Stimulated activated naive B cell treated with anti-CD40 and anti-IgM and Interleukin-4, amounts not matched to agents 10 μg/mL and 1 μg/mL and 100 μg/mL, for 72 hours (primary cell): ENCODE results near the gene SRP14.
"Not testable (repeated sequence)": the region's sequence is repeated elsewhere in the genome, so short reads cannot be mapped to it uniquely, and the experiment has no call there.

Experiments
- ATAC-seq, 2 donors: fragments of 150-1000 bp; cut with Tn5 transposase; replicated peaks; 2 replicates each; pipeline ENCODE4 v1.10.0; 2021; ENCODE audit warnings: moderate library complexity in 1 of 2
- DNase-seq: peaks from one replicate; pipeline ENCODE4 v3.0.0; 2021
- H3K27ac Mint-ChIP-seq: one replicate; pipeline ENCODE4 v1.8.0; 2022; ENCODE audit warnings: mild to moderate bottlenecking, mixed read lengths
- H3K27me3 Mint-ChIP-seq, 2 donors: one replicate each; pipeline ENCODE4 v1.8.0; 2022; ENCODE audit warnings: mixed read lengths in 2 of 2
- H3K36me3 Mint-ChIP-seq, 2 donors: one replicate each; pipeline ENCODE4 v1.8.0; 2022; ENCODE audit warnings: mixed read lengths in 2 of 2, mild to moderate bottlenecking in 1 of 2
- H3K4me1 Mint-ChIP-seq, 2 donors: one replicate each; pipeline ENCODE4 v1.8.0; 2022; ENCODE audit warnings: mixed read lengths in 2 of 2, mild to moderate bottlenecking in 1 of 2
- H3K4me3 Mint-ChIP-seq, 2 donors: one replicate each; pipeline ENCODE4 v1.8.0; 2022; ENCODE audit warnings: mild to moderate bottlenecking in 2 of 2, mixed read lengths in 2 of 2, moderate library complexity in 1 of 2
- H3K9me3 Mint-ChIP-seq, 2 donors: one replicate each; pipeline ENCODE4 v1.8.0; 2022; ENCODE audit warnings: mixed read lengths in 2 of 2, mild to moderate bottlenecking in 1 of 2

Gene SRP14, protein sequence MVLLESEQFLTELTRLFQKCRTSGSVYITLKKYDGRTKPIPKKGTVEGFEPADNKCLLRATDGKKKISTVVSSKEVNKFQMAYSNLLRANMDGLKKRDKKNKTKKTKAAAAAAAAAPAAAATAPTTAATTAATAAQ

DNA sequence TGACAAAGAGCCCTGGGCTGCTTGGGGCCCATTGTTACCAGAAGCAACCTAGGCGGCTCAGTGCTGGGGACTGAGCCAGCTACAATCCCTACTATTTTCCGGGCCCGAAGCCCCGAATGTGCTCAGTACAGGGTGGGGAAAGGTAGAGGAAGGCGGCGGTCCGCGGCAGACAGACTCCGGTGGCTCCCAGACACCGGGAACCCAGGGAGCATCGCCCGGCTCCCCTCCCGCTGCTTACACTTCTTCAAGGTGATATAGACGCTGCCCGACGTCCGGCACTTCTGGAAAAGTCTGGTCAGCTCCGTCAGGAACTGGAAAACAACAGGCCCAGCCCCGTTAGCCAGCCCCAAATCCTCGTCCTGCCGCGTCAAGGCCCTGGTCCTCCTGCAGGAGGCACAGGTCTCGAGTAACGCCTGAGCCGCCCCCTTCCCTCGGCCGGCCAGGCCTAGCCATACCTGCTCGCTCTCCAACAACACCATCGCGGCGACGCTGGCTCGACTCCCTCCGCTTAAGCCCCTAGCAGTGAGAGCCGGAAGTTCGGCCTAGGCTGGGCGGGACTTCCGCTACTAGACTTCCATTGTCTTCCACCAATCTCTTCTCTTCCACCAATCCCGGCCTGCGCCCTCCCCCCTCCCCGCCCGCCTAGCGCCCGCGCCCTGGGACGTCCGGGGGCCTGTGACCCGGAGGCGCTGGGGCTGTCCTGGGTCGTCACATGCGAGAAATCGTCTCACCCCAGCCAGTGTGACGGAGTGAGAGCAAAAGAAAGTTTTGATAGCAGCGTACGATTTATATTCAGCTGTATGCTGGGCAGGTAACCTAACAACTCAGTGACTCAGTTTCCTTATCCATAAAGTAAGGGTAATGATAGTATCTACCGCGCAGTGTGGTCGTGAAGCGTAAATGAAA, at the start of gene SRP14:
Gene SRP14, minus strand, starts transcription at position 544 of the 906 bp plus-strand sequence. Its CDS starts 65 bp downstream, at position 479.
- no peaks in the 10 kb centered on the region for H3K27me3 Mint-ChIP-seq
- peaks cover 22 to 47% of the 10 kb centered on the region in 2 donors for H3K4me1 Mint-ChIP-seq
- no peaks in the 10 kb centered on the region for H3K9me3 Mint-ChIP-seq
- DNase-seq (peak; percentile 91), ATAC-seq (peak; percentile 96)
- peak within 1 kb of the TSS; percentile 98 for H3K27ac Mint-ChIP-seq
- H3K4me3 Mint-ChIP-seq = peak within 1 kb of the TSS; percentile 95 to 100
- peaks cover 29 to 34% of the 10 kb centered on the region in 2 donors for H3K36me3 Mint-ChIP-seq

DNA sequence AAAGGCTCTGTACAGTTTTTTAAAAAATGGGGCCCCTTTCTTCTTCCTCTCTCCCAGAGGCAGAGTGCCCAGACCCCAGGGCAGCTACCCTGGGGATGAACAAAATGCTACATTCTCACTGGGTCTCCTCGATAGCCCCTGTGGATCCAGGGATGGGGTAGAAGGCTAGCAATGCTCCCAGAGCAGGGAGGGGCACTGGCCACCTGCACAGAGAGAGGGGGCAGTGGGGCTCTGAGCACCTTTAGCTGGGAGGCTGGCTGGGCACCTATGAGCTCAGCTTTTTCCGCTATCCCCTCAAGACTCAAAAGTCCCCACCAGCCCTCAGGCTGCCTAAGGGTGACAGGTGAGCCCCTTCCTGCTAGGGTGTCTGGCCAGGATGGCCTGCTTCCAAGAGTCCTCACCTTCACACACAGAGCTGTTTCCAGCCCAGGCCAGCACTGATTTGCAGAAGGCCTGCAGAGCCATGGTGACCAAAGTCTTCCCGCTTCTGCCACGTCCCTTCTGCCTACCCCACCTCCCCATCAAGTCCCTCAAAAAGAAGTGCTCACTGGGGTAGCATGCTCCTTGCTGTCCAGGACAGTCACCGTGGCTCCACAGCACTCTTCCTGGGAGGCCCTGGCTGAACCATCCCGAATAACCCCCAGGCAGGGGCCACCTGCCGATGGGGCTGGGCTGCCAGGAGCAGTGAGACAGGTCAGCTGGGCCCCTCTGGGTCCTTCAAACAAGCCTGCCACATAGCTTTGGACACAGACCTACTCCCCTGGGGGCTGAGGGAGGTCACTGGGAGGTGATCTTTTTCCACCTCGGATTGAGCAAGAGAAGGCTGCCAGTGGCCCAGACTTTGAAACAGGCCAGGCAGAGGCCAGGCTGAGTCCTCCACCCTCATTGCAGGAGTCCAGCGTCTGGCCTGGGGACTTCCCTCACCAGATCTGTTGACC, 49.3 kb upstream of the SRP14 start:
- ATAC-seq = peak in 1 of 2 donors; percentile 29
- peaks cover 36 to 44% of the 10 kb centered on the region in 2 donors for H3K36me3 Mint-ChIP-seq
- H3K27ac Mint-ChIP-seq = peak overlapping the region; percentile 84
- no peaks in the 10 kb centered on the region for H3K9me3 Mint-ChIP-seq
- peaks cover 37 to 81% of the 10 kb centered on the region in 2 donors for H3K4me1 Mint-ChIP-seq
- H3K27me3 Mint-ChIP-seq = no peaks in the 10 kb centered on the region
- no peak for DNase-seq
- no peak overlapping the region for H3K4me3 Mint-ChIP-seq

DNA sequence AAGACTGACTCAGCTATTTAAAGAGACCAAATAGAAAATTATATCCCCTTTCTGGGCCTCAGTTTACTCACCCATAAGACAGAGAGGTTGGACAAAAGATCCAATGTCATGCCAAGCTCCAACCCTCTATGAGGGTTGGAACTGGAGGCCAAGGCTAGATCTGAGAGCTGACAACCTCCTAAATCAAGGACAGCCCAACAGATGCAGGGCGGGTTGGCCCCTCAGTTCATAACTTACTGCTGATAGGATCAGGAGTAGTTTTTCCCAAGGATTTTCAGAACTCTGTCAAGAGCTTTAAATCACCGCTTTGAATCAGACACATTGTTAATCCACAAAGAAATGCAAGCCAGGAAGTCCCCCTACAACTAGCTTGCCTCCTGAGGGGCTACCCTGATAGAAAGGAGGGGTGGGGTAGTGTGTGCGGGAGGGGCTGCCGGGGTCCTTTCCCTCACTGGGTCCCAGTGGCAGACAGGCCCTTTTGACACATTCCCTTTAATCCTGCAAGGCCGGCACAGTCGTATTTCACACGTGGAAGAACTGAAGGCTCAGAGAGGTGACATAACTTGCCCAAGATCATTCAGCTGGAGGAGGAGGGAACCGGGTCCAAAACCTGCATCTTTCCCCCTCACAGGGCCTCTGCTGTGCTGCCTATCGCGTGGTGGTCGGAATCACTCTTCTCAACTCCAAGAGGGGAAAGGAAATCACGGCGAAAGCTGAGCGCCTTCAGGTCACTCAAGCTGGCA, 48.3 kb upstream of the SRP14 start:
- DNase-seq (no peak), ATAC-seq (no peak)
- no peaks in the 10 kb centered on the region for H3K9me3 Mint-ChIP-seq
- no peak overlapping the region for H3K4me3 Mint-ChIP-seq
- peaks cover 29 to 36% of the 10 kb centered on the region in 2 donors for H3K36me3 Mint-ChIP-seq
- peaks cover 39 to 81% of the 10 kb centered on the region in 2 donors for H3K4me1 Mint-ChIP-seq
- no peaks in the 10 kb centered on the region for H3K27me3 Mint-ChIP-seq
- peak overlapping the region; percentile 79 for H3K27ac Mint-ChIP-seq

DNA sequence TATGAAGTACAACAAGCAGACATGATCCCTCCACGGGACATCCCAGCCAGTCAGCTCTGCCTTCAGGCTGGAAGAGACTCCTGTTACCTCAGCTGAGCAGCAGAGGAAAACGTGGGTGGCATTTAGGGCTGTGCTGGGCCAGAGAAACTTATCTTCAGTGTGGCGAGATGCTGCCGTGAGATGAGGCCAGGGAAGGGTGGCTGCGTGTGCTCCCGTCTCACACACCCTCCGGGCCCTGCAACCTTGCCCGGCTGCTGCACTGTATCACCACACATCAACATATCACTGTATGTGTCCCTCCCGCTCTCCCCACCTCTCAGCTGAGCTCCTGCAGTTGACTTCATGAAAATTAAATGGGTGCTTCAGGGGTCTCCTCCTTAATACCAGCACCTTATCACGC, 46.3 kb upstream of the SRP14 start:
- ATAC-seq (no peak), DNase-seq (no peak)
- Mint-ChIP-seq H3K27me3 (no peaks in the 10 kb centered on the region), H3K4me1 (peaks cover 50 to 89% of the 10 kb centered on the region in 2 donors), H3K36me3 (peaks cover 16 to 20% of the 10 kb centered on the region in 2 donors), H3K4me3 (no peak overlapping the region), H3K9me3 (no peaks in the 10 kb centered on the region), H3K27ac (no peak overlapping the region)

DNA sequence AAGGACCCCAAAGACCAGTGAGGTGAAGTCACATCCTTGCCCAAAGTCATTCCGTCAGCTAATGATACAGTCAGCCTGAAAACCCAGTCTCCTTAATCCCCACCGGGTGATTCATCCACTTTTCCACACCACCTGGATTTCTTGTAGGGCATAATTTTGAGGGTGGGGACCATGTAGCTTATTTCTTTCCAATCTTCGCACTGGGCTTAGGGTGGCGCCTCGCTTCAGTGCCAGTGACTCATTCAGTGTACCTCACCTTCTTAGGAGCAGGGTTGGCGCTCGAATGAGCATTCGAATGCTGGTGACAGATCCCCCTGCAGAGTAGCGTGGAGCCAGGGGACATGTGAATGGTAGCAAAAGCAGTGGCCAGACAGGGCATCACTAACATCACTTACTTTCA, 45.7 kb upstream of the SRP14 start:
- DNase-seq (no peak), ATAC-seq (no peak)
- Mint-ChIP-seq H3K9me3 (no peaks in the 10 kb centered on the region), H3K4me3 (no peak overlapping the region), H3K27me3 (no peaks in the 10 kb centered on the region), H3K36me3 (peaks cover 11 to 13% of the 10 kb centered on the region in 2 donors), H3K4me1 (peaks cover 52 to 87% of the 10 kb centered on the region in 2 donors), H3K27ac (no peak overlapping the region)

DNA sequence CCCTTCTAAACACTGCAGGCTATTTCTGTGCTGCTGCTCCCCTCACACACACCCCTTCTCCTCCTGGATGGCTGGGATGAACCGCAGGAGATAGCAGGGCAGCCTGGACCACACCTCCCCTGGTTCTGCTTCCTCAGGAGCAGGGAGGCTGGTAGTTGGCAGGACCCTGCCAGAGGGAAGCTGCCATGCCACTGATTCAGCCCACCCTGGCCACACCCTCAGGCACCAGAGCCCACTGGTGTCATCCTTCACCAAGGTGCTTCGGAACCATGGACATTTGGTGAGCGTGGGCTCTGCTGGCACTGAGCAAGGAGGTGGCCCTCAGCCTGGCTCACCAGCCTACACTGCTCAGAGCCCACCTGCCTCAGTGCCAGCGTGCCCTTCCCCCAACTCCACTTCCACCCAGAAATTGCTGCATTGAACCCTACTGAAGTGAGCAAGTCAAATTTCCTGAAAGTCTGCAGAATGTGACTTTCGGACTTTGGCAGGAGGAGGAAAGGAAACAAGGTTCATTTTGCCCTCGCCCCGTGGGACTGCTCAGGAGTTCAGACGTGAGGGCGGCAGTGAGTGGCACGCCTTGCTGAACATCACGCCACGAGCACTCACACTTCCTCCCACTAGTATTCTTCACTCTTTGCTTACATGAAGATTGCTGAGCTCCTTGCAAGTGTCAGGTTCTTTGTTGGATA, 43.4 kb upstream of the SRP14 start:
- peaks cover 44 to 64% of the 10 kb centered on the region in 2 donors for H3K4me1 Mint-ChIP-seq
- peak overlapping the region; percentile 67 to 77 for H3K4me3 Mint-ChIP-seq
- DNase-seq = no peak
- ATAC-seq = peak; percentile 79 to 82
- H3K9me3 Mint-ChIP-seq = no peaks in the 10 kb centered on the region
- peak overlapping the region; percentile 90 for H3K27ac Mint-ChIP-seq
- H3K27me3 Mint-ChIP-seq = no peaks in the 10 kb centered on the region
- H3K36me3 Mint-ChIP-seq = no peaks in the 10 kb centered on the region

DNA sequence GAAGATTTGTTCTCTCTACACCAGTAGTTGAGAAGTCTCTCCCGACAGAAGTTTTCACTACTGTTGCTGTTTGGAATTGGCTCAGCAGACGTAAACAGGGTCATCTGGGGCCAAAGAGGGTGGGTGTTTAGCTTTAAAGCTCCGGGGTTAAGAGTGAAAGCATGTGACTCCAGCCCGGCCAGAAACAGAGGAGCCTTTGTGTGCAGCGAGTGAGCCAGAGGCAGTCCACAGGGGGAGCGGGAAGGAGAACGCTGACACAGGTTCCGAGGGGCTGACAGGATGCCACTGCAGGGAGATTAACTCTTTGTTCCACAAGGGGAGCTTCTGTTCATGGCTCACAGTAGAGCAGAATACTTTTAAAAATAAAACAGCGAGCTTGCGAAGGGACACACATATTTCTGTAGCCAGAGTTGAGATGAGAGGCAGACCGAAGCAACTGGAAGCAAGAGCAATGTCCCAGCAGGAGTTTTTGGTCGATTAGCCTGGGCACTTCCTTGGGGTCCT, 42.8 kb upstream of the SRP14 start:
- H3K27ac Mint-ChIP-seq = peak overlapping the region; percentile 77
- H3K4me3 Mint-ChIP-seq = peak overlapping the region; percentile 67 to 77
- no peaks in the 10 kb centered on the region for H3K36me3 Mint-ChIP-seq
- ATAC-seq = peak; percentile 30 to 42
- H3K9me3 Mint-ChIP-seq = no peaks in the 10 kb centered on the region
- DNase-seq = no peak
- H3K27me3 Mint-ChIP-seq = no peaks in the 10 kb centered on the region
- peaks cover 44 to 63% of the 10 kb centered on the region in 2 donors for H3K4me1 Mint-ChIP-seq

DNA sequence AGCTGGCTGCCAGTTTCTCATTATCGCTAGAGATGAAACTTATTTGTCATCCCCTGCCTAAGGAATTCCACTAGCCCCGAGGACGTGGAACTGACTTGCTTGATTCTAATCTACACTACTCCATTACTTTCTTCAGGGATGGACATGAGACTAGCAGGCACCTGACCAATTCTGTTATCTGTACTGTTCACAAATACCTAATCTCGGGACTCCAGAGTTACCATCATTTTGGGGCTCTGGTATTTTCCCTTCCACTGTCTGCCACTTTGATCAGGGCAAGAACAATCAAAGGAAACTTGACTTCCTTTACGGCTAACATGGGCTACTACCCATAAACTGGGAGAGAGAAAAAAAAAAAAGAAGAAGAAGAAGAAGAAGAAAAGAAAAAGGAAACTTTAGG, 41.9 kb upstream of the SRP14 start:
- H3K4me1 Mint-ChIP-seq = peaks cover 44 to 59% of the 10 kb centered on the region in 2 donors
- H3K9me3 Mint-ChIP-seq = no peaks in the 10 kb centered on the region
- no peaks in the 10 kb centered on the region for H3K36me3 Mint-ChIP-seq
- H3K27ac Mint-ChIP-seq = peak overlapping the region; percentile 87
- peak overlapping the region; percentile 25 to 77 for H3K4me3 Mint-ChIP-seq
- DNase-seq (no peak), ATAC-seq (no peak)
- H3K27me3 Mint-ChIP-seq = no peaks in the 10 kb centered on the region

DNA sequence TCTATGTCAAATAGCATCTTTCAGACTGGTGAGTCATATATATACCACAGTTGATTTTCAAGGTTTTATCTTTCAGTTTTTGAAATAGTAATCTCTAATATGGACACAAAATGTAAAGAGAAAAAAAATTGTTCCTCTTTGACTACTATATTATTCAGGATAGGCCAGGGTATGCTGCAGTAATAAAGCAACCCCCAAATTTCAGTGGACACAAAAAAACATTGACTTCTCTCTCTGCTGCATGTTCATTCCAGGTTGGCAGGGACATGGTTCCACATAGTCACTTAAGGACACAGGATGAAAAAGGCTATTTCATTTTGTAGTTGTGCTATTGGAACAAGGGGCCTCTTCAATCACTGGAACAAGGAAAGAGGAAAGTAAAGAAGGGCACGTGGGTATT, 41.1 kb upstream of the SRP14 start:
- Mint-ChIP-seq H3K9me3 (no peaks in the 10 kb centered on the region), H3K36me3 (no peaks in the 10 kb centered on the region), H3K4me1 (peaks cover 47 to 58% of the 10 kb centered on the region in 2 donors), H3K27ac (no peak overlapping the region), H3K4me3 (no peak overlapping the region), H3K27me3 (no peaks in the 10 kb centered on the region)
- ATAC-seq = no peak
- no peak for DNase-seq

DNA sequence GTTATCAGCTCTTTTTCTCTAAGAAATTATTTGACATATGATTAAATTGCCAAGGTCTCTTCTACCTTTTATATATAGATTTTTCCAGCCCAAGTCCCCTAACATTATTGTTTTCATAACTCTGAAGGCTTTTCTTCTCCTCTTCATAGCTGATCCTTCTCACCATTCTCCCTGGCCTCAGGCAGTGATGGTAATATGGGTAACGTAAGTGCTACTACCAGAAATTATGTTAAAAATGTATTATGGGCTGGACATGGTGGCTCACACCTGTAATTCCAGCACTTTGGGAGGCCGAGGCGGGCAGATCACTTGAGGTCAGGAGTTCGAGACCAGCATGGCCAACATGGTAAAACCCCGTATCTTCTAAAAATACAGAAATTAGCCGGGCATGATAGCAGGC, 40.5 kb upstream of the SRP14 start:
- H3K36me3 Mint-ChIP-seq = peaks cover 0 to 2% of the 10 kb centered on the region in 2 donors
- H3K4me3 Mint-ChIP-seq = no peak overlapping the region
- H3K9me3 Mint-ChIP-seq = no peaks in the 10 kb centered on the region
- no peak for ATAC-seq
- DNase-seq = no peak
- peaks cover 43 to 56% of the 10 kb centered on the region in 2 donors for H3K4me1 Mint-ChIP-seq
- H3K27me3 Mint-ChIP-seq = no peaks in the 10 kb centered on the region
- H3K27ac Mint-ChIP-seq = no peak overlapping the region

DNA sequence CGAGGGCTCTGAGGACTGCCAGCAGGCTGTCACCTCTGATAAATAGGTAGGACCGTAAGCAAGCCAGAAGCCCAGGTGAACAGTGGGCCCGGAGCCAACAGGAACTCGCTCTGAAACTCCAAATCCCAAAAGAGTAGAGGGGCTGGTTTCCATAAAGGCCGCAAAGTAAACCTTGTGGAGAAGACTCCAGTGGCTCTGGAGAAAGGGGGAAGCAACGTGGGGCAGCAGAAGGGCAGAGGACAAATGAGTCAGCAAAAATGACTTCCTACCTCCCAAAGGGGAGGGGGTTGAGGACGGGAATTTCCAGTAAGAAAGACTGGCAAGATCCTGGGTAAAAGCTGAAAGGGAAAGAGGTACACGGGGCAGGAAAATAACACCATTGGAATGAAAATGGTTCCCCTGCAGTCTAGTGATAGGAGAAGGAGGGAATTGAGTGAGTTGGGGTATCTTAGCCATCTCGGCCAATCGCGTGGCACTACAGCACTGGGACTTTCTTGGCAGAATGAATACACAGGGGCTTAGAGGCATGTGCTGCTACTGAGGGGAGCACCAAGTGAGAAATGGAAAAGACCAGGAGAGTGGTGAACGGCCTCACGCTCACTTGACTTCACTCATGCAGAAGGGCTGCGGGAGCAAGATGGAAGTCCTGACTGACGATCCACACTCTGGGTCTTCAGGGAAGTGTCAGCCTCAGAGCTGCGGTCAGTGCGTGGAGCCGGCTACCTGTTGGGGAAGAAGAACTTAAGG, 36.5 kb upstream of the SRP14 start:
- Mint-ChIP-seq H3K27me3 (no peaks in the 10 kb centered on the region), H3K27ac (no peak overlapping the region), H3K9me3 (no peaks in the 10 kb centered on the region), H3K36me3 (peaks cover 0 to 10% of the 10 kb centered on the region in 2 donors), H3K4me1 (peaks cover 26 to 30% of the 10 kb centered on the region in 2 donors), H3K4me3 (no peak overlapping the region)
- ATAC-seq (no peak), DNase-seq (no peak)

DNA sequence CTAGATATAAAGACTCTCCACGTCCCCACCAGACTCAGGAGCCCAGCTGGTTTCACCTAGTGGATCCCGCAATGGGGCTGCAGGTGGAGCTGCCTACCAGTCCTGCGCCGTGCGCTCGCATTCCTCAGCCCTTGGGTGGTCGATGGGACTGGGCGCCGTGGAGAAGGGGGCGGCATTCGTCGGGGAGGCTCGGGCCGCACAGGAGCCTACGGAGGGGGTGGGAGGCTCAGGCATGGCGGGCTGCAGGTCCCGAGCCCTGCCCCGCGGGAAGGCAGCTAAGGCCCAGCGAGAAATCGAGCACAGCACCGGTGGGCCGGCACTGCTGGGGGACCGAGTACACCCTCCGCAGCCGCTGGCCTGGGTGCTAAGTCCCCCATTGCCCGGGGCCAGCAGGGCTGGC, 35.7 kb upstream of the SRP14 start:
- not testable (repeated sequence) for ATAC-seq, H3K4me3 Mint-ChIP-seq, H3K27ac Mint-ChIP-seq, H3K9me3 Mint-ChIP-seq, H3K27me3 Mint-ChIP-seq, DNase-seq, H3K36me3 Mint-ChIP-seq
- peaks cover 27 to 33% of the 10 kb centered on the region in 2 donors for H3K4me1 Mint-ChIP-seq
